SU-DHL-6 (cell line): Measurements from ENCODE around the gene VSTM2L.

Experiments used
- H2AFZ ChIP-seq: fragments of 200-600 bp; sonication (generic); 2 replicates; pipeline ENCODE4 v1.6.1; 2014; ENCODE audit warnings: low read depth, mild to moderate bottlenecking, moderate library complexity, mixed read lengths, antibody characterized with exemption, low read length; ENCODE audit not compliant: severe bottlenecking
- H3F3A ChIP-seq: fragments of 200-600 bp; shearing (Covaris generic); 2 replicates; pipeline ENCODE4 v1.6.0; 2016; ENCODE audit warnings: antibody characterized with exemption, mild to moderate bottlenecking; ENCODE audit not compliant: insufficient read depth
- H3K27ac ChIP-seq: fragments of 200-600 bp; sonication (generic); 2 replicates; pipeline ENCODE4 v1.5.1; 2016; ENCODE audit warnings: low read depth, mild to moderate bottlenecking, low read length, moderate library complexity, mixed read lengths
- H3K27me3 ChIP-seq: fragments of 200-600 bp; sonication (generic), shearing (Covaris generic); 2 replicates; pipeline ENCODE4 v1.6.0; 2014; ENCODE audit warnings: mild to moderate bottlenecking, low read length
- H3K36me3 ChIP-seq: fragments of 200-600 bp; sonication (generic); 2 replicates; pipeline ENCODE4 v1.6.1; 2014; ENCODE audit warnings: mild to moderate bottlenecking, low read length, mixed read lengths
- H3K4me2 ChIP-seq: fragments of 300-600, 200-600 bp; shearing (Covaris generic), sonication (generic); 2 replicates; pipeline ENCODE4 v1.6.0; 2014; ENCODE audit warnings: low read length, low read depth, mild to moderate bottlenecking; ENCODE audit not compliant: poor library complexity, severe bottlenecking
- H3K4me3 ChIP-seq: fragments of 200-600 bp; sonication (generic); 2 replicates; pipeline ENCODE4 v1.5.1; 2014; ENCODE audit warnings: antibody characterized with exemption, low read length, mild to moderate bottlenecking, mixed read lengths; ENCODE audit not compliant: insufficient read depth, poor library complexity, severe bottlenecking
- H3K79me2 ChIP-seq: fragments of 200-600 bp; sonication (generic); 2 replicates; pipeline ENCODE4 v1.6.1; 2014; ENCODE audit warnings: mild to moderate bottlenecking, low read length, moderate library complexity; ENCODE audit not compliant: insufficient read depth
- H3K9ac ChIP-seq: fragments of 200-600 bp; sonication (generic); 2 replicates; pipeline ENCODE4 v1.7.0; 2014; ENCODE audit warnings: mild to moderate bottlenecking, low read length
- H3K9me2 ChIP-seq: fragments of 200-600 bp; sonication (generic); replicated peaks from 2 replicates; pipeline ENCODE4 v1.6.1; 2014; ENCODE audit warnings: low read length; ENCODE audit not compliant: insufficient read depth
- H3K9me3 ChIP-seq: fragments of 200-600 bp; sonication (generic); 2 replicates; pipeline ENCODE4 v1.6.1; 2014; ENCODE audit warnings: low read length, mixed read lengths; ENCODE audit not compliant: insufficient read depth
- H4K20me1 ChIP-seq: fragments of 200-600 bp; sonication (generic); 2 replicates; pipeline ENCODE4 v1.6.1; 2014; ENCODE audit warnings: low read depth, mild to moderate bottlenecking, antibody characterized with exemption, low read length, moderate library complexity, mixed read lengths
- EZH2phosphoT487 ChIP-seq: fragments of 200-600 bp; sonication (generic), shearing (Covaris generic); conservative IDR thresholded peaks from 2 replicates; pipeline ENCODE4 v1.6.1; 2018; ENCODE audit warnings: mild to moderate bottlenecking, antibody characterized with exemption, low read length, moderate library complexity, mixed read lengths
- TF ChIP-seq, protein P1 (sequence below): fragments of 200-600 bp; sonication (generic); IDR thresholded peaks from one replicate; pipeline ENCODE4 v1.5.1; 2017; ENCODE audit warnings: antibody characterized with exemption, mild to moderate bottlenecking, low read length, moderate library complexity; ENCODE audit not compliant: insufficient read depth, poor library complexity, severe bottlenecking

Gene VSTM2L

DNA sequence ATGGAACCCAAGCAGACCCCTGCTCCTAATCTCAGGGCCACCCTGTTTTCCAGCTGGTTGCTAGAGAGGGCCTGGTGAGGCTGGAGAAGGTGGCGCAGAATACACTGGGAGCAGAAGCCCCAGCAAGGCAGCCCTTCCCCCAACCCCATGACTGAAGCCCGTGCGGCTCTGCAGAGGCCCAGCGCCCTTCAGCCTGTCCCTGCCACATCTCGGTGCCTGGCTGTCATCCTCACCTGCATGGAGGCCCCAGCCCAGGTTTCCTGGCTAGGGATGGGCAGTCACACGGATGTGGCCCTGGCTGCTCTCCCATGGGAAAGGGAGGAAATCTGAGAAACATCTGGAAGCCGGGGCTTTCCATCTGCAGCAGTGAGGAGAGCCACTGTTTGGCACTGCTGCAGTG, 26.1 kb upstream of the VSTM2L start:
- H3K9me3 ChIP-seq, result no peaks in the 10 kb centered on the region
- H3F3A ChIP-seq, result no peaks in the 10 kb centered on the region
- H2AFZ ChIP-seq, result no peak overlapping the region
- H3K9me2 ChIP-seq, result no peaks in the 10 kb centered on the region
- no peaks in the 10 kb centered on the region for H3K27me3 ChIP-seq
- H3K4me2 ChIP-seq, result no peak overlapping the region
- no peak overlapping the region for H3K4me3 ChIP-seq
- H3K79me2 ChIP-seq, result no peaks in the 10 kb centered on the region
- H3K9ac ChIP-seq, result no peak overlapping the region
- no peaks in the 10 kb centered on the region for H3K36me3 ChIP-seq
- no peak overlapping the region for H3K27ac ChIP-seq
- TF ChIP-seq, protein P1, sequence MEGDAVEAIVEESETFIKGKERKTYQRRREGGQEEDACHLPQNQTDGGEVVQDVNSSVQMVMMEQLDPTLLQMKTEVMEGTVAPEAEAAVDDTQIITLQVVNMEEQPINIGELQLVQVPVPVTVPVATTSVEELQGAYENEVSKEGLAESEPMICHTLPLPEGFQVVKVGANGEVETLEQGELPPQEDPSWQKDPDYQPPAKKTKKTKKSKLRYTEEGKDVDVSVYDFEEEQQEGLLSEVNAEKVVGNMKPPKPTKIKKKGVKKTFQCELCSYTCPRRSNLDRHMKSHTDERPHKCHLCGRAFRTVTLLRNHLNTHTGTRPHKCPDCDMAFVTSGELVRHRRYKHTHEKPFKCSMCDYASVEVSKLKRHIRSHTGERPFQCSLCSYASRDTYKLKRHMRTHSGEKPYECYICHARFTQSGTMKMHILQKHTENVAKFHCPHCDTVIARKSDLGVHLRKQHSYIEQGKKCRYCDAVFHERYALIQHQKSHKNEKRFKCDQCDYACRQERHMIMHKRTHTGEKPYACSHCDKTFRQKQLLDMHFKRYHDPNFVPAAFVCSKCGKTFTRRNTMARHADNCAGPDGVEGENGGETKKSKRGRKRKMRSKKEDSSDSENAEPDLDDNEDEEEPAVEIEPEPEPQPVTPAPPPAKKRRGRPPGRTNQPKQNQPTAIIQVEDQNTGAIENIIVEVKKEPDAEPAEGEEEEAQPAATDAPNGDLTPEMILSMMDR, result no peak
- no peak for TF ChIP-seq EZH2phosphoT487
- no peaks in the 10 kb centered on the region for H4K20me1 ChIP-seq

DNA sequence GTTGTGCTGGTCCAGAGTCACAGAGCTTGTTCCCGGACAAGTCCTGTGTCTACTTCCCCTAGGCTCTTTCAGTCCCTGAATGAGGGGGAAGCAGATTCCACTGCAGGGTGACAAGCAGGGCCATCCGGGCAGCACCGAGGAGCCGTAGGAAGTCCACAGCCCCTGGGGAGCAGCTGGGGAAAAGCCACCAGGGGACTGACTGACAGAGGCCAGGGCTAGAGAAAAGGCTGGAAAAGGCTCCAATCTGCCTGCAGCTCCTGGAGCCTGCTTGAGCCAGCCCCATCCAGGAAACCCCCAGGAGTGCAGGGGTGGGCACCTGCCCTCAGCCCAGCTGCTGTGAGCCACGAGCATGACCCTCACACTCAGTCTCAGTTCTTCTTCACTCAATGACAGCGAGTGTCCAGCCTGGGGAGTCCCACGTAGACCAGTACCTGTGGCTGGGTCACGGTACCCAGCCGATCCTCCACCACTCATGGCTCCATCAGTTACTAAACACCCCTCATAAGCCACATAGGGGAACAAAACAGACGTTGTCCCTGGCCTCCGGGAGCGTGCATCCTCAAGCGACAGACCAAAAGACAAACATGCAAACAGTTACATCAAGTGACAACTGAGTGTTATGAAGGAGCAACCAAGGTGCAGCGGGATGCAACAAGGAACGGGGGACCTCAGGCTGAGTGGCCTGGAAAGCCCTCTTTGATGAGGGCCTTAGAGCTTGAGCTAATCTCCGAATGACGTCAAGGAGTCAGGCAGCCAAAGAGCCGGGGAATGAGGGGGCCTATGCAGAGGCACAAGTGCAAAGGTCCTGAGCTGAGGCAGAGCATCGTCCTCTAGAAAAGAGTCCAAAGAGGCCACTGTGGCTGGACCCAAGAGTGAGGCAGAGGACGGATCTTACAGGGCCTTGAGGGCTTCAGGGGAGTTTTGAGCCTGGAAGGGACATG, 24.8 kb upstream of the VSTM2L start:
- H3K79me2 ChIP-seq, result no peaks in the 10 kb centered on the region
- H3K27me3 ChIP-seq, result no peaks in the 10 kb centered on the region
- H3K4me3 ChIP-seq, result no peak overlapping the region
- H3K9me2 ChIP-seq, result no peaks in the 10 kb centered on the region
- no peaks in the 10 kb centered on the region for H3K36me3 ChIP-seq
- H4K20me1 ChIP-seq, result no peaks in the 10 kb centered on the region
- no peak overlapping the region for H3K9ac ChIP-seq
- TF ChIP-seq, protein P1, result no peak
- TF ChIP-seq EZH2phosphoT487, result no peak
- no peaks in the 10 kb centered on the region for H3F3A ChIP-seq
- H3K27ac ChIP-seq, result no peak overlapping the region
- no peaks in the 10 kb centered on the region for H3K9me3 ChIP-seq
- H2AFZ ChIP-seq, result no peak overlapping the region
- no peak overlapping the region for H3K4me2 ChIP-seq

DNA sequence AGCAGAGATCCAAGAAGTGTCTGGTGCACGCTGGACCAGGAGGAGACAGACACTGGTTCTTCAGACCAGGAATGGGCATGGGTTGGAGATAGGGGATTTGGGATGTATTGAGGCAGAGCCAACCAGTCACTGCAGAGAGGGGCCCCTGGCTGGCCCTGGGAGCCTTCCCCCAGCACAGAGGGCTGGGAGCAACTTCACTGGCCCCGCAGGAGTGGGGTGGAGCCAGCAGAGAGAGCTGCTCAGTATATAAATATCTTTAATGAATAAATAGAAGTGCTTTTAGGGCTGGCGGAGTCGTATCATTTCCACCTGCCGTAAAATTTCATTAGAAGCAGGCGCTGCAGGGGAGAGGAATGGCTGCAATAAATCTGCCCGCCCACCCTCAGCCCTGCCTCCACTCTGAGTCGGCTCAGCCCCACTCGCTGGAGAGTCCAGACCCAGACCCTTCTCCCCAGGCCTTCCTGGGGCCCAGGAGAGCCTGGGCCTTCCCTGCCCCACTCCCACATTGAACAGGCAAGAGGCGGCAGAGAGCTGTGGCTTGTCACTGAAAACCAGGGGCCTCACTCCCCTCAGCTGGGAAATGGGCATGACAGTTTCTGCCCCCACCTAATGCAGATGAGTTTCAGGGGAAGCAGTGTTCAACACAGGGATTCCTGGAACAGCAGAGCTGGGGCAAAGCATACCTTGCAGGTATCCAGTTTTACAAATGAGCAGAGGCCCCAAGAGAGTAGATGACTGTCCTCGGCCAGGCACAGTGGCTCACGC, 23.9 kb upstream of the VSTM2L start:
- Histone ChIP-seq H3K36me3 (no peaks in the 10 kb centered on the region), H3K9ac (no peak overlapping the region)

More for the DNA sequence above, 23.9 kb upstream of the VSTM2L start:
- Histone ChIP-seq H4K20me1 (no peaks in the 10 kb centered on the region), H3K9me3 (no peaks in the 10 kb centered on the region), H3K27ac (no peak overlapping the region), H3K79me2 (no peaks in the 10 kb centered on the region), H3K4me3 (no peak overlapping the region), H3K27me3 (no peaks in the 10 kb centered on the region), H3F3A (no peaks in the 10 kb centered on the region), H3K4me2 (no peak overlapping the region), H2AFZ (no peak overlapping the region), H3K9me2 (no peaks in the 10 kb centered on the region)
- TF ChIP-seq, protein P1, result no peak
- no peak for TF ChIP-seq EZH2phosphoT487
